M059J (cell line): ENCODE measurements around the gene AP5S1. TPM values are rescaled to one million over a fixed set of nuclear protein-coding genes. Genes with fewer than 3 reads are reported as not detected.
"Not testable (repeated sequence)": the region's sequence is repeated elsewhere in the genome, so short reads cannot be mapped to it uniquely, and the experiment has no call there.

Experiments used
- DNase-seq: peaks from one replicate; pipeline ENCODE4 v3.0.0-alpha.2; 2012; ENCODE audit warnings: low read depth
- total RNA-seq: library from RNA; depleted of rRNA; stranded (reverse); fragments of >200 nt; shearing (Covaris generic); gene quantifications from 2 replicates; pipeline ENCODE4 v1.2.3, GENCODE V29; 2014; rRNA removed

AP5S1 gene
- total RNA-seq = 35.7 and 41.4 TPM in 2 replicates

DNA sequence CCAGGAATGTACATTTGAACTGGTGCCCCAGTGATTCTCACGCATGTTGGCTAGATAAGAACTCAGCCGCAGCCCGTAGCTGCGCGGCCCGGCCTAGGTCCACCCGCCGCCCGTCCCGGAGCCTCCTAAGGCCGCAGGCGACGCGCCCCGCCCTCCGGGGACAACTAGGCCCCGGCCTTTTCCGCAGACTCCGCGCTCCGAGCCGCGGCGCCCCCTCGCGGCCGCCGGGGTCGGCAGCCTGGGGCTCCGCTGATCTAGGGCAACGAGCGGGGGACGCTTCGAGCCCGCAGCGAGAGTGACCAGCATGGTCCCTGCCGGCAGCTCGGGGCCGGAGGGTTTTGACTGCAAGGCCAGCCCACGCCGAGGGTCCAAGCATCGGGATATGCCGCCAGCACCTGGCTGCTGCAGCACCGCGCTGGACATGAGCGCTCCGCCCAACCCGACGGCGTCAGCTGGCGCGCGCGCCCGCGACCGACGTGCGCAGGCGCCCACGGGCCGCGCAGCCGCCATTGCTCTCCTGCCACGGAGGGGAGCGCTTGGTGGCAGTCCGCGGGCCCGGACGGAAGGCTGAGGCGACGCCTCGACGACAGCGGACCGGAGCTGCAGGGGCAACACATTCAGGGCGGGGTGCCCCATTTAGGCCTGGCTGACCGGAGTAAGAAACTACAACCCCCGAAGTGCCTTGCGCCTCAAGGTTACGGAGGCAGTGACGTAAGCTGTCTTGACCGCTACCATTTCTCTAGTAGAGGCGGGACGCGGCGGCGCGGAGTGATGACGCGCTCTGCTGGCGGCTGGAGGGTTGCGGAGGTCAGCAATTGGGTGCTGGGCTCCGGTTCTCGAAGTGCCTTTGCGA, at the start of gene AP5S1:
TSS of gene AP5S1 (plus strand) at position 500 of the 853 bp plus-strand sequence. CDS start 1,571 bp downstream, outside the sequence.
- DNase-seq = peak; percentile 98

- DNase-seq = no peak
Measured at GRCh38 chr20:3771552-3772058, 48.7 kb upstream of the AP5S1 start.

DNA sequence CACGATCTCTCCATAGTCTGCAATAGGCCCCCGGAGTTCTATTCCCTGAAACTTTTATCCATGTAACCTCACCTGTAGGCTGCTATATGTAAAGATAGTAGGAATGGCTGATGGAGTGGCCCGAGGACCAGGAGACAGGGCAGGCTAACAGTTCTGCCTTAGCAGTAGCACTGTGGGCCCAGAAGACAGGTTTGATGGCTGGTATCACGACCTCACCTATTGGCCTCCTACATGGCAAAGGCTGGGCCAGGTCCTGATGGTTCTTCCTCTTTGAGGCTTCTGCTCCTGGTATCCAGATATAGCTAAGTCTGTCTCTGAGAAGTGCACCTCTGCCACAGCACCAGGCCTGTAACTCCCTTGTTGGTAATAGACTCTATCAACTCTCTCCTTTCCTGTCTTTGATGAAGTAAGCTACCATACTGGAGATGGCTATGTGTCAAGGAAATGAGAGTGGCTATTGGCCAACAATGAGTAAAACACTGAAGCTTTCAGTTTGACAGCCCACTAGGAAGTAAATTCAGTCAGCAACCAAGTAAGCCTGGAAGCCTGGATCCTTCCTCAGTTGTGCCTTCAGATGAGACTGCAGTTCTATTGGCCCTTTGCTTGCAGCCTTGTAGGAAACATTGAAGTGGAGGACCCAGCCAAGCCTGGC, 44.8 kb upstream of the AP5S1 start:
- DNase-seq = no peak

DNA sequence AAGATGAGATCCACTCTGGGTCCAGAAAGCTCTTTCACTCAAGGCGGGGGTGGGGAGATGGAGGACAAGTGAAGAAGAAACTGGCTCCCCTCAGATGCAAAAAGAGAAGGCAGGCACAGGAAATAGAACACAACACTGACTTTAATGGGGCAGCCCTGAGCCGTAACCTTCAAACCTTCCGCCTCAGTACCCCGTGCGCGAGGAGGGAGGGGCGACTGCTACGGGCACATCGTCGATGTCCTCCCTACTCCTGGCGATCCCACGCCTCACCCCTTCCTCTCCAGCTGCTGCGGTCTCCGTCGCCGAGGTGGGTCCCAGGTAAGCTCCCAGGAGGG, 43.0 kb upstream of the AP5S1 start:
- no peak for DNase-seq

DNA sequence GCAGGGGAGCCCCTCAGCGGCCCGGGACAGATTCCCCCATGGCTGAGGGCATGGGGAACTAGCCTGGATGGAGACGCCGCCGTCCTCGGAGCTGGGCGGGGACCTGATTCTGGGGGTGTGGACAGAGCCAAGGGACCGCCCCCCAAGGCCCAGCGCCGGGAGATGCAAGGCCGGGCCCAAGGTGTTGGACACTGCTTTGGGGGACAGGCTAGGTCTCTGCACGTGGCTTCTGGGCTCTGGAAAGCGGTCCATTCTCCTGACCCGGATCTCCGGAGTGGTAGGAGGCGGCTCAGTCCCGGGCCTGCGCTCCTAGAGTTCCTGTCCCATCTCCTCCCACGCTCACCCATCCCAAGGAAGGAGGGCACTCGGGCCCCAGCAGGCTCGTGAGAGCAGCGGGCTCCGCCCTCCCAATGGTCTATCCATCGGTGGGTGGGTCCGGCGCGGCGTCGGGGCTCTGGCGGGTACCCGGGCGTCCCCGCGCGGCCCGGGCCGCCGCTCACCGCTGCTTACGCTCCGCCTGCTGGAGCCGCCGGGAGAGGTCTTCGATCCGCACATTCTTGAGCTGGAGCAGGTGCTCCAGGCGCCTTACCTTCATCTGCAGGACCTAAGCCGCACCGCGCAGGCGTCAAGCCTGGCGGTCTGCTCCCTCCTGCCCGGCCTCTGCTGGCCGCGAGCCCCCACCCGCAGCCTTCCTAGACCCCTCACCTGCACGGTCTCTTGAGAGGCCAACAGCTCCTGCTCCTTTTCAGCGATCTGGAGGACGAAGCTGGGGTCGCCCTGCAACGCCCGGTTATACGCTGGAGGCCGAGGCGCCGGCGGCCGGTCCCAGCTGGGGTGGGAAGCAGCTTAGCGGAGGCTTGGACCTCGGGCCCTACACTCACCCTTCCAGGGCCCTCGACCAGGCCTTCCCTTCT, 42.4 kb upstream of the AP5S1 start:
- peak; percentile 56 for DNase-seq

GRCh38 chr20:3778976-3779375, 41.4 kb upstream of the AP5S1 start:
- DNase-seq = no peak

- peak; percentile 100 for DNase-seq
Measured at GRCh38 chr20:3781153-3781910, 39.0 kb upstream of the AP5S1 start, which contains the start of gene SPEF1. TSS of gene SPEF1 (minus strand) at chr20:3781448. CDS start at chr20:3781287, 161 bp downstream.

DNA sequence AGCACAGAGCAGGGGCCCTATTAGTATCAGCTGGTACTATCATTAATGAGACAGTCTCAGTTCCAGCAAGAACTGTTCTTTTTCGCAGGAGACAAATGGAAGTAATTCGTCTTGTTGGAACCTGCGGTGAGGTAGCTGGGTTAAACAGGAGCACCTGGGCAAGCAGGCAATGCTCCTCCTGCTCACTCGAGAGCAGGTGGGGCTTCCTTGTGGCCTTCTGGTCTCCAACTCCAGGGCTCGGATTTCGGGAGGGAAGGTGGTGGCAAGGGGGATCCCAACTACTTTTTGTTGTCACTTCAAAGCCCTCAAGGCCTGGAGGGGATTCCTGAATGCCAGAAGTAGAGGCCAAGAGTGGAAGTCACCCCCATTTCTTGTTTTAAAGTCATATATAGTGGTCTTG, 37.8 kb upstream of the AP5S1 start:
- no peak for DNase-seq

- no peak for DNase-seq
Measured at GRCh38 chr20:3783068-3783489, 37.3 kb upstream of the AP5S1 start.

DNA sequence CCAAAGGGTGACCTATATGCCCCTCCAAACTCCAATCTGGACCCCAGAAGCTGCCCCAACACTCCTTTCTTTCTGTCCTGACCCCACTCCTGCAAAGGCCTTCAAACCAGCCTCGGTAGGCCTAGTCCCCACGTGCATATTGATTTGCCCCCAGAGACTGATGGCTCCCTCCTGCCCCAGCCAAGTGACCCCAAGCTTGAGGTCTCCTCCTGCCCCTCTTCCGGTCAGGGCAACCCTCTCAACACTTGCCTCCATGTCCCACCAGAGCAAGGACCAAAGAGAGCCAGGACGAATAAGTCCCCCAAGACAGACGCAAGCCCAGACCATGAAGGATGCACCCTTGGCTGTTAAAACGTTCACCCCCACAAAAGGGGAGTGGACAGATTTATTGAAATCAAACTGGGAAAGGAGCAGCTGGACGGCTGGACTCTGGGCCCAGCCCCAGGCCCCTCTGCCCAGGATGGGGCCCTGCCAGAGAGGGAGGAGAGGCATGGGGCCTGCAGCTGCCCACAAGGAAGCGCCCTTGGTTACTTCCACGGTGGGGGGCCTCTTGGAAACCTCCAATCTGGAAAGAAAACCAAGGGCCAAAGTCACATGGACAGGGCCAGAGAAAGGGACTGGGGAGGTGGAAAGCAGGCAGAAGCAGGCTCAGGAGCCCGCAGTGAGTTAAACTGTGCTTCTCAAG, 36.7 kb upstream of the AP5S1 start:
- no peak for DNase-seq

DNA sequence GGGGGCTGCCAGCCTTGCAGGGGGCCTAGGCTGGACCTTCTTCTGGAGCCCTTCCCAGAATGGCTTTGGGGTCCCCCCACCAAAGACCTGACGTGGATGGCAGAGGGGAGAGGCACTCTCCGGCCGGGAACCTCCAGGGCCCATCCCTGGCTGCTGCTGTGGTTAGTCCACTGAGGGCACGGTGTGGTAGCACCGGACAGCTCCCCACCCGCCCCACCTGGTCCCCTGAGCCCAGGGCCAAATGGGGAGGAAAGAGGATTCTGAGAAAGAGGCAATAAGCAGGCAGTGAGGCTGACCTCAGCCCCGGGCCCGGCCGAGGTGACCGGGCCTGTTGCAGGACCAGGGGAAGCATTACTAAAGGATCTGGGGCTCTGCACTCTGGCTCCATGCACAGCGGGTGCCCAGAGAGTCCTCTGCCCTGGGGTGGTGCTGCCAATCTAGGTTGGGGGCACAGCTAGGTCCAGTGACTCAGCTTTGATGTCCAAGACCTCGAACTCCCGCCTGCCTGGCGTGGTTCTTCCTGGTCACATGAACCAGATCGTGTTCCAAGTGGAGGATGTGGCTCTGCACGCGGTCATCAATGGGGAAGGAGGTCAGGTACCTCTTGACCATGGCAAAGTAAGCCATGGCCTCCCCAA, 36.0 kb upstream of the AP5S1 start:
- DNase-seq = peak; percentile 74

DNA sequence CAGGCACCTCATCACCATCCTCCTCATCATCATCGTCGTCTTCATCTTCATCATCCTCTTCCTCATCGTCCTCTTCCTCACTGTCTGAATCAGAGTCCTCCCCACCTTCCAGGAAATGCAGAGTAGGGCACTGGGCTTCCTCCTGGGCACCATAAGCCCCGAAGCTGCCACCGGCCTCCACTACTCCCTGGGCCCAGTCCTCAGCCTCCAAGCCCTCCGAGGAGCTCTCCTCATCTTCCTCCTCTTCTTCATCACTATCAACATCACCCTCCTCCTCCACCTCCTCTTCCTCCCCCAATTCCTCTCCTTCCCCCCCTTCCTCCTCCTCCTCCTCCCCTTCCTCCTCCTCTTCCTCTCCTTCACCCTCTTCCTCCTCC, 35.5 kb upstream of the AP5S1 start:
- no peak for DNase-seq

DNA sequence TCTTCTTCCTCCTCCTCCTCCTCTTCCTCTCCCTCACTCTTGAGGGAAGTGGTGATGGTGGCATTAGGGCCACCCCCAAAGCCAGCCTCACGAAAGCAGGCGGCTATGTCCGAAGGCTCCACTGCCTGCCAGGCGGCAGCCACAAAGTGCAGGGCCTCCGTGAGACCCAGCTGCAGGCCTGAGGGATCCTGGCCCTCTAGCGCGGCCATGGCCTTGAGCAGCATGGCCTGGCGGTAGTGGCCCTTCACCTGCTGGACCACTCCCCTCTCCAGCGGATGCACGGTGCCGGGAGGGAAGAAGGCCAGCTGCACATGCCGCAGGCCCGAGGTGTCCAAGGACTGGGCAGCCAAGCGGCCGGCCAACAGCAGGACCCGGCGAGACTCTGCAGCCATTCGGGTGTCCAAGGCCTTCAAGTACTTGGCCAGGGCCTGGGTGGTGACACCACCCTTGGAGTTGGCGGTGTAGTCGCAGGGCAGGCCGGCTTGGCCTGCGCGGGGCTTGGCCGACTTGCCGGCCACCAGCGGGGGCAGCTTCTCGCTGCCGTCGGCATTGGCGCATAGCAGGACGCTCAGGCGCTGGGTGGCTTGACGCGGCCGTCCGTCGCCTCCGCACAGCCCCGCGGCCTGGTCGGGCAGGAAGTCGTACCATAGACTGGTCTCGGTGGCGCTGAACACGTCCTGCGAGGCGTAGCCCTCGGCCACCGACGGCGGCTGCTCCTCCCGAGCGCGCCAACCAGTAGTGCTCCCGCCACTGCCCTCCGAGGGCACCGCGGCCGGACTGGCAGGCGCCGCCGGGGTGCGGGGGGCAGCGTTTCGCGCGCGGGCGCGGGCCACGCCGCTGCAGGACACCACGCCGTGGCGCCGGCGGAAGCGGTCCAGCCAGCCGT, 34.9 kb upstream of the AP5S1 start:
- no peak for DNase-seq

DNA sequence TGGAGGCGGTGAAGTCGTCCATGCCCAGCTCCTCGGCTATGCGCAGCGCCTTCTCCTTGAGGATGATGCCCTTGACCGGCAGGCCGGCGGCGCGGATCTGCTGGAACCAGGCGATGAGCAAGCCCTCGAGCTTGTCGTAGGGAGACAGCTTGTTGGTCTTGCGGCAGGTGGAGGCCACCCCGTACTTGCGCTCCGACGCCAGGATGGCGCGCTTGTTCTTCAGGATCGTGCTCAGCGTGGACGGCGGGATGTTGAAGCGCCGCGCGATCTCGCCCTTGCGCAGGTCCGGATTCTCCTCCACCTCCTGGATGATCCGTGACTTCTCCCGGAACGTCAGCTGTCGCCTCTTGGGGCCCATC, 34.2 kb upstream of the AP5S1 start:
- DNase-seq = peak; percentile 74

GRCh38 chr20:3786665-3787323, 33.6 kb upstream of the AP5S1 start, which contains the start of gene CENPB:
TSS of gene CENPB (minus strand) at chr20:3786740. CDS start at chr20:3786483, 257 bp downstream.
- peak; percentile 85 for DNase-seq

DNA sequence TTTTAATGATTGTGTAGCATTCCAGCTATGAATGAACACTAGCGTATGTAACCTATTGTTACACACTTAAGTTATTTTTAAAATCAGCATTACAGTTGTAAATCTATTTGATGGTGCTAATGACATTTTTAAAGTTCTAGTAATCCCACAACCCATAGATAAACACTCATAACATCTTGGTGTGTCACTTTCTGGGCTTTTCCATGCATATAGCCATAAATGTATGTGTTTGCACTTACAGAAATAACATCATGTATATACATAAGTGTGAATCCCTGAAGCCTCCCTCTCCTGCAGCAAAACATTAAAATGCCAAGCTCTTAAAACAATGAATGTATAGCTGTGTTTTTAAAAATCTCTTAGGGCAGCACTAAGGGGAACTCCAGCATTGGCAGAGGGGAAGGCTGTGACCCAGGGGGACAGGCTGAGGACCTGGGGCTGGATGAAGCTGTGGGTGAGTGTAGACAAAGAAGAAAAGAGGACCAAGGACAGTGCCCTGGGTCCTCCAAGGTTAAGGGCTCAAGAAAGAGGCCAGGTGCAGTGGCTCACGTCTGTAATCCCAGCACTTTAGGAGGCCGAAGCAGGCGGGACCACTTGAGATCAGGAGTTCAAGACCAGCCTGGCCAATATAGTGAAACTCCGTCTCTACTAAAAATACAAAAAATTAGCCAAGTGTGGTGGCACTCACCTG, 32.9 kb upstream of the AP5S1 start:
- DNase-seq = no peak

- DNase-seq = peak; percentile 28
Measured at GRCh38 chr20:3788685-3789155, 31.6 kb upstream of the AP5S1 start.

GRCh38 chr20:3789201-3789600, 31.1 kb upstream of the AP5S1 start:
- not testable (repeated sequence) for DNase-seq
